IMR-90 (cell line): Measurements from ENCODE around the gene SENP7. TPM values are rescaled to one million over a fixed set of nuclear protein-coding genes. Genes with fewer than 3 reads are reported as not detected.

Experiments used
- ATAC-seq: fragments of 200-7000 bp; cut with Tn5 transposase; 2 replicates; pipeline ENCODE4 v1.9.1; 2020; ENCODE audit warnings: low read depth, mild to moderate bottlenecking, moderate library complexity
- BruUV-seq: library from RNA; stranded (reverse); fragments of 400-500 nt; replicated peaks from 2 replicates; lab custom pipeline; 2021; lab: Mats Ljungman, UMichigan
- CTCF ChIA-PET: fragments of 300-600 bp; formaldehyde crosslinking; extraction: SDS; loops from one replicate; lab custom pipeline; 2021; ENCODE audit warnings: antibody characterized with exemption; lab: Yijun Ruan, JAX
- POLR2A ChIA-PET: fragments of 300-600 bp; sonication (Branson Sonifier 250); formaldehyde crosslinking; loops from one replicate; lab custom pipeline; 2022; ENCODE audit warnings: antibody characterized with exemption; ENCODE audit not compliant: unreplicated experiment; lab: Charles Lee
- DNase-seq: peaks from one replicate; pipeline ENCODE4 v3.0.0; 2013
- H2AFZ ChIP-seq: replicated peaks from 2 replicates; pipeline ENCODE3; 2013; ENCODE audit warnings: low read length, mild to moderate bottlenecking; ENCODE audit not compliant: poor library complexity
- H2AK5ac ChIP-seq: 2 replicates; pipeline ENCODE4 v1.6.1; 2013; ENCODE audit warnings: low read depth, low read length, inconsistent platforms
- H2AK9ac ChIP-seq: replicated peaks from 2 replicates; pipeline ENCODE3; 2013; ENCODE audit warnings: mild to moderate bottlenecking, low read depth, low read length, moderate library complexity; ENCODE audit not compliant: poor library complexity
- H2BK120ac ChIP-seq: 2 replicates; pipeline ENCODE4 v1.6.1; 2013; ENCODE audit warnings: low read depth, low read length, inconsistent platforms
- H2BK15ac ChIP-seq: 3 replicates; pipeline ENCODE4 v1.6.1; 2013; ENCODE audit warnings: low read depth, low read length, inconsistent platforms
- H2BK20ac ChIP-seq: 2 replicates; pipeline ENCODE4 v1.6.1; 2013; ENCODE audit warnings: low read depth, mild to moderate bottlenecking, inconsistent platforms, low read length, moderate library complexity
- H2BK5ac ChIP-seq: 2 replicates; pipeline ENCODE4 v1.6.1; 2013; ENCODE audit warnings: mild to moderate bottlenecking, low read depth, low read length, inconsistent platforms; ENCODE audit not compliant: poor library complexity, severe bottlenecking
- H3K14ac ChIP-seq: replicated peaks from 2 replicates; pipeline ENCODE4 v1.6.1; 2013; ENCODE audit warnings: low read depth, low read length, inconsistent platforms
- H3K18ac ChIP-seq: 2 replicates; pipeline ENCODE4 v1.6.1; 2013; ENCODE audit warnings: low read depth, low read length, control low read depth
- H3K23ac ChIP-seq: 2 replicates; pipeline ENCODE4 v1.6.1; 2013; ENCODE audit warnings: low read depth, low read length, inconsistent platforms
- H3K27ac ChIP-seq: 2 replicates; pipeline ENCODE4 v1.5.1; 2013; ENCODE audit warnings: mild to moderate bottlenecking, control low read depth, low read length; ENCODE audit not compliant: insufficient read depth
- H3K27me3 ChIP-seq: 2 replicates; pipeline ENCODE4 v1.6.1; 2013; ENCODE audit warnings: low read length; ENCODE audit not compliant: control insufficient read depth, insufficient read depth
- H3K36me3 ChIP-seq: 2 replicates; pipeline ENCODE4 v1.6.1; 2013; ENCODE audit warnings: low read length, mixed read lengths; ENCODE audit not compliant: control insufficient read depth, insufficient read depth
- H3K4ac ChIP-seq: 2 replicates; pipeline ENCODE4 v1.6.1; 2013; ENCODE audit warnings: low read depth, low read length, inconsistent platforms
- H3K4me1 ChIP-seq: 2 replicates; pipeline ENCODE4 v1.6.1; 2013; ENCODE audit warnings: low read length, mixed read lengths; ENCODE audit not compliant: control insufficient read depth, insufficient read depth
- H3K4me2 ChIP-seq: 2 replicates; pipeline ENCODE4 v1.6.1; 2013; ENCODE audit warnings: low read depth, mild to moderate bottlenecking, control low read depth, low read length, moderate library complexity
- H3K4me3 ChIP-seq: 2 replicates; pipeline ENCODE4 v1.5.1; 2013; ENCODE audit warnings: low read depth, mild to moderate bottlenecking, control low read depth, low read length, moderate library complexity; ENCODE audit not compliant: insufficient read depth
- H3K56ac ChIP-seq: 2 replicates; pipeline ENCODE4 v1.6.1; 2013; ENCODE audit warnings: low read length, inconsistent platforms; ENCODE audit not compliant: insufficient read depth; ENCODE audit errors: extremely low read depth
- H3K79me1 ChIP-seq, 2 experiments: 2 replicates each; pipeline ENCODE4 v1.6.1; 2013; ENCODE audit warnings: low read length in 2 of 2, inconsistent platforms in 1 of 2, low read depth in 1 of 2
- H3K9ac ChIP-seq: 2 replicates; pipeline ENCODE4 v1.6.1; 2013; ENCODE audit warnings: low read depth, low read length, control low read depth
- H3K9me1 ChIP-seq: 2 replicates; pipeline ENCODE4 v1.6.1; 2013; ENCODE audit warnings: low read length, inconsistent platforms; ENCODE audit not compliant: insufficient read depth
- H3K9me3 ChIP-seq: 2 replicates; pipeline ENCODE4 v1.6.1; 2013; ENCODE audit warnings: low read length; ENCODE audit not compliant: control insufficient read depth, insufficient read depth
- H4K20me1 ChIP-seq: 2 replicates; pipeline ENCODE4 v1.6.1; 2013; ENCODE audit warnings: low read length, inconsistent platforms; ENCODE audit not compliant: insufficient read depth
- H4K5ac ChIP-seq: 2 replicates; pipeline ENCODE4 v1.6.1; 2013; ENCODE audit warnings: mild to moderate bottlenecking, low read depth, low read length, control low read depth
- H4K8ac ChIP-seq, 2 experiments: 2 replicates each; pipeline ENCODE4 v1.6.1; 2013; ENCODE audit warnings: low read depth in 2 of 2, low read length in 2 of 2, control low read depth in 1 of 2, inconsistent platforms in 1 of 2
- H4K91ac ChIP-seq: 2 replicates; pipeline ENCODE4 v1.6.1; 2013; ENCODE audit warnings: low read depth, low read length, inconsistent platforms; ENCODE audit not compliant: insufficient read depth
- BHLHE40 ChIP-seq: fragments of 150-350 bp; IDR thresholded peaks from 2 replicates; pipeline ENCODE4 v1.6.1; 2016; ENCODE audit warnings: mild to moderate bottlenecking, low read depth, low read length
- CHD1 ChIP-seq: IDR thresholded peaks from 2 replicates; pipeline ENCODE4 v1.6.1; 2012; ENCODE audit warnings: low read depth, low read length, improper control_type of control experiment
- CTCF ChIP-seq: conservative IDR thresholded peaks from 2 replicates; pipeline ENCODE4 v1.5.1; 2012; ENCODE audit warnings: mild to moderate bottlenecking, low read depth, low read length, improper control_type of control experiment
- FOS ChIP-seq: fragments of 150-350 bp; IDR thresholded peaks from 2 replicates; pipeline ENCODE4 v1.6.1; 2016; ENCODE audit warnings: low read depth, low read length
- MAFK ChIP-seq: IDR thresholded peaks from 2 replicates; pipeline ENCODE4 v1.6.1; 2012; ENCODE audit warnings: low read depth, low read length, improper control_type of control experiment
- MAZ ChIP-seq: IDR thresholded peaks from 2 replicates; pipeline ENCODE4 v1.6.1; 2012; ENCODE audit warnings: low read depth, mild to moderate bottlenecking, low read length, improper control_type of control experiment, moderate library complexity, borderline replicate concordance
- MXI1 ChIP-seq: IDR thresholded peaks from 2 replicates; pipeline ENCODE4 v1.6.1; 2012; ENCODE audit warnings: low read depth, mild to moderate bottlenecking, low read length, moderate library complexity, borderline replicate concordance
- NFE2L2 ChIP-seq: fragments of 150-350 bp; IDR thresholded peaks from 2 replicates; pipeline ENCODE4 v1.6.1; 2016; ENCODE audit warnings: low read depth, mild to moderate bottlenecking, low read length
- POLR2A ChIP-seq: IDR thresholded peaks from 2 replicates; pipeline ENCODE4 v1.6.1; 2012; ENCODE audit warnings: mild to moderate bottlenecking, low read depth, low read length
- RAD21 ChIP-seq: IDR thresholded peaks from 2 replicates; pipeline ENCODE4 v1.6.1; 2012; ENCODE audit warnings: low read length, improper control_type of control experiment
- RCOR1 ChIP-seq: IDR thresholded peaks from 2 replicates; pipeline ENCODE4 v1.6.1; 2012; ENCODE audit warnings: mild to moderate bottlenecking, low read length, improper control_type of control experiment; ENCODE audit not compliant: insufficient replicate concordance
- RFX5 ChIP-seq: IDR thresholded peaks from 2 replicates; pipeline ENCODE4 v1.8.0; 2012; ENCODE audit warnings: low read depth, mild to moderate bottlenecking, low read length, moderate library complexity
- SMC3 ChIP-seq: fragments of 150-350 bp; IDR thresholded peaks from 2 replicates; pipeline ENCODE4 v1.6.1; 2016; ENCODE audit warnings: low read depth, mild to moderate bottlenecking, antibody characterized with exemption, low read length, moderate library complexity
- USF2 ChIP-seq: fragments of 150-350 bp; IDR thresholded peaks from 2 replicates; pipeline ENCODE4 v1.6.1; 2017; ENCODE audit warnings: mild to moderate bottlenecking, antibody characterized with exemption, low read length, low read depth
- WGBS, 2 experiments: methylation state at CpG; one replicate each; pipeline versions ENCODE4 v1.1.5 to v1.1.7; 2013; ENCODE audit warnings: missing lambda C conversion rate in 2 of 2; ENCODE audit not compliant: insufficient read length in 1 of 2; ENCODE audit errors: extremely low coverage in 2 of 2; 5-methylcytosine and 5-hydroxymethylcytosine counted together
- dilution Hi-C: fragments of 300-500 bp; cut with HindIII; formaldehyde crosslinking; loops from one replicate; pipeline ENCODE4 v1.14.3; 2018; ENCODE audit warnings: low sequenced_read_pairs; ENCODE audit not compliant: unreplicated experiment
- in situ Hi-C: fragments of 300-500 bp; cut with MboI; formaldehyde crosslinking; loops from 3 replicates; pipeline ENCODE4 v1.14.3; 2019; ENCODE audit warnings: low sequenced_read_pairs, inconsistent platforms, mixed read lengths
- intact Hi-C: fragments of 100-400 bp; cut with micrococcal nuclease; formaldehyde crosslinking; loops from 2 replicates; pipeline ENCODE4 v1.10.0; 2022
- polyA plus RNA-seq, 3 experiments: library from polyadenylated mRNA; depleted of rRNA; stranded (reverse); fragments of >200 nt; gene quantifications; 2 replicates each; pipeline ENCODE4 v1.2.3, GENCODE V29; 2012; ENCODE audit warnings: low replicate concordance in 1 of 3
- total RNA-seq: library from RNA; depleted of rRNA; stranded (reverse); fragments of >200 nt; gene quantifications from 2 replicates; pipeline ENCODE4 v1.2.3, GENCODE V29; 2012

The SENP7 gene
- total and polyA plus RNA-seq, 2 of the 4 experiments (the other 2 are of a cell fraction), result 5.5 to 8.4 TPM

GRCh38 chr3:101532783-101533602, 20.0 kb upstream of the SENP7 start (continued):
- no peak for TF ChIP-seq MAFK

- no peak overlapping the region for H3K4me3 ChIP-seq
- CTCF ChIA-PET, result no interaction called here
- H3K79me1 ChIP-seq, result no peaks in the 10 kb centered on the region
- H2BK15ac ChIP-seq, result no peak overlapping the region
- H3K36me3 ChIP-seq, result no peaks in the 10 kb centered on the region
- no peak overlapping the region for H2BK120ac ChIP-seq
- H2AFZ ChIP-seq, result no peak overlapping the region
- H3K18ac ChIP-seq, result no peak overlapping the region
- H2AK9ac ChIP-seq, result no peak overlapping the region
- H3K9ac ChIP-seq, result no peak overlapping the region
- H3K9me3 ChIP-seq, result no peaks in the 10 kb centered on the region
- BruUV-seq, result no TSS peak
- no peak overlapping the region for H4K91ac ChIP-seq
- no peak overlapping the region for H4K8ac ChIP-seq
- H3K23ac ChIP-seq, result no peak overlapping the region
- in situ Hi-C loops, result no loop called here
- dilution Hi-C loops, result no loop called here
- ATAC-seq (no peak), DNase-seq (no peak)
- no peaks in the 10 kb centered on the region for H3K9me1 ChIP-seq
- no peak overlapping the region for H3K27ac ChIP-seq
- H2AK5ac ChIP-seq, result no peak overlapping the region
- POLR2A ChIA-PET, result no interaction called here
- H4K5ac ChIP-seq, result no peak overlapping the region
- no peak overlapping the region for H3K4me2 ChIP-seq
- no CpG with 5 or more reads among the region's 2 CpGs for WGBS, 2 experiments
- H3K4ac ChIP-seq, result no peak overlapping the region
- no peak overlapping the region for H2BK5ac ChIP-seq
- H3K14ac ChIP-seq, result no peak overlapping the region
- intact Hi-C loops, result no loop called here
- H2BK20ac ChIP-seq, result no peak overlapping the region
- H3K27me3 ChIP-seq, result peaks cover 2% of the 10 kb centered on the region; the same call in 1 of the 2 replicates
- no peaks in the 10 kb centered on the region for H4K20me1 ChIP-seq
- H3K56ac ChIP-seq, result no peak overlapping the region
- peaks cover 2% of the 10 kb centered on the region for H3K4me1 ChIP-seq
- no peak for TF ChIP-seq RFX5
- no peak for TF ChIP-seq RCOR1
- no peak for TF ChIP-seq NFE2L2
- no peak for TF ChIP-seq MAFK
- no peak for TF ChIP-seq FOS
- no peak for TF ChIP-seq BHLHE40
- TF ChIP-seq CTCF, result no peak
- no peak for TF ChIP-seq USF2
- no peak for TF ChIP-seq RAD21
- no peak for TF ChIP-seq MXI1
- no peak for TF ChIP-seq SMC3
- TF ChIP-seq MAZ, result no peak
- TF ChIP-seq POLR2A, result no peak
- TF ChIP-seq CHD1, result no peak
Observed at GRCh38 chr3:101531473-101532086, 18.6 kb upstream of the SENP7 start.
